ENCODE data around the gene GPR63.

GRCh38 chr6:96872976-96873375 is 35.7 kb upstream of the GPR63 start:
- no peak for TF ChIP-seq CTCF (conservative IDR thresholded peaks at IDR 0.05; ENCODE audit: low read depth, low read length)
- no peak for TF ChIP-seq MXI1 (IDR thresholded peaks at IDR 0.05; ENCODE audit: borderline replicate concordance, low read depth, low read length)
- TF ChIP-seq POLR2A (IDR thresholded peaks at IDR 0.05; ENCODE audit: low read depth, low read length) = no peak
- no peak for TF ChIP-seq NFE2L2 (IDR thresholded peaks at IDR 0.05; ENCODE audit: low read depth, low read length)
- no peak for TF ChIP-seq USF2 (IDR thresholded peaks at IDR 0.05; ENCODE audit: low read depth, low read length)
- no peak for TF ChIP-seq RAD21 (IDR thresholded peaks at IDR 0.05; ENCODE audit: low read length)
- TF ChIP-seq CEBPB (IDR thresholded peaks at IDR 0.05; ENCODE audit: low read depth, low read length) = no peak
- TF ChIP-seq RFX5 (IDR thresholded peaks at IDR 0.05; ENCODE audit: low read depth, low read length) = no peak
